Ascending aorta (tissue), 2 donors: ENCODE measurements around the gene FGF5. TPM values are rescaled to one million over a fixed set of nuclear protein-coding genes. Genes with fewer than 3 reads are reported as not detected.

Source experiments
- DNase-seq, 2 donors: peaks; one replicate each; pipeline ENCODE4 v3.0.0-alpha.2; 2019; ENCODE audit warnings: low spot score in 2 of 2
- H3K27ac ChIP-seq, 2 donors: fragments of 200-600 bp; sonication (generic); one replicate each; pipeline ENCODE4 v1.5.1; 2016 to 2017; ENCODE audit warnings: mild to moderate bottlenecking in 1 of 2
- H3K27me3 ChIP-seq: fragments of 200-600 bp; sonication (generic); one replicate; pipeline ENCODE4 v1.5.1; 2017
- H3K36me3 ChIP-seq, 2 donors: fragments of 200-600 bp; sonication (generic); one replicate each; pipeline ENCODE4 v1.5.1; 2016
- H3K4me1 ChIP-seq, 2 donors: fragments of 200-600 bp; sonication (generic); one replicate each; pipeline ENCODE4 v1.5.1; 2016 to 2017; ENCODE audit warnings: mild to moderate bottlenecking in 1 of 2
- H3K4me3 ChIP-seq, 2 donors: fragments of 200-600 bp; sonication (generic); one replicate each; pipeline ENCODE4 v1.5.1; 2016 to 2017; ENCODE audit warnings: mild to moderate bottlenecking in 1 of 2
- H3K9me3 ChIP-seq, 2 donors: fragments of 200-600 bp; sonication (generic); one replicate each; pipeline ENCODE4 v1.5.1; 2016
- CTCF ChIP-seq, 3 experiments: fragments of 200-600 bp in 2 of 3; fragments of 450-650 bp in 1 of 3; sonication (generic) in 2 of 3; IDR thresholded peaks; one replicate each; pipeline ENCODE4 v1.5.1; 2016 to 2019; ENCODE audit warnings: antibody characterized with exemption in 3 of 3, mild to moderate bottlenecking in 1 of 3, moderate library complexity in 1 of 3
- intact Hi-C: fragments of 100-400 bp; cut with DNase I; formaldehyde crosslinking; loops from one replicate; pipeline ENCODE4 v1.15.1; 2023
- total RNA-seq: library from RNA; depleted of rRNA; stranded (reverse); fragments of >200 nt; gene quantifications from one replicate; pipeline ENCODE4 v1.1.0, GENCODE V29; 2016

FGF5 gene
- total RNA-seq, 1 donor from 2014 or later: not detected

GRCh38 chr4:80226094-80226493 lies 40.4 kb upstream of the FGF5 start:
- no peak for TF ChIP-seq CTCF (IDR thresholded peaks at IDR 0.05)

DNA sequence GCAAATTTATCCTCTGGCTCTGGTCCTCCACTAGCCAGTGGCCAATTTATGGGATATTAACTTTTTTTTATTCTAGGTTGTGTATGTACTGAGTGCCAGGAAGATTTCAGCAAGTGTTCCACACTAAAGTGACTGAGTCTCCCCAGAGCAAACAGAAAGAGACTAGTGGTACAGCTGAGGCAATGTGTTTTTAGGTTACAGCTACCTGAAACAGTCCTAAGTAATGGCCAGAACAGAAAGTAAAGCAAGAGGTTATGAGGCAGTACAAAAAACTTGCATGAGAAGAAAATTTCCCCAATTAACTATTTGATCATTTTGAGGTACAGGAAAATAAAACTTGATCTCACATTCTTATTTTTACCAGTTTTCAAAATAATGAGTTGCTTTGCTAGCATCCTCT lies 38.0 kb upstream of the FGF5 start:
- Histone ChIP-seq H3K36me3 (no peaks in the 10 kb centered on the region), H3K27ac (no peak overlapping the region), H3K4me3 (no peak overlapping the region), H3K9me3 (no peaks in the 10 kb centered on the region), H3K4me1 (no peaks in the 10 kb centered on the region), H3K27me3 (no peaks in the 10 kb centered on the region)
- no peak for DNase-seq
- no peak for TF ChIP-seq CTCF (IDR thresholded peaks at IDR 0.05)
- intact Hi-C loops: no loop called here

More at GRCh38 chr4:80226094-80226493, 40.4 kb upstream of the FGF5 start:
- H3K4me3 ChIP-seq: no peak overlapping the region
- H3K27ac ChIP-seq: no peak overlapping the region
- intact Hi-C loops: no loop called here
- H3K9me3 ChIP-seq: no peaks in the 10 kb centered on the region
- H3K27me3 ChIP-seq: no peaks in the 10 kb centered on the region
- DNase-seq: no peak
- no peaks in the 10 kb centered on the region for H3K36me3 ChIP-seq
- no peaks in the 10 kb centered on the region for H3K4me1 ChIP-seq

DNA sequence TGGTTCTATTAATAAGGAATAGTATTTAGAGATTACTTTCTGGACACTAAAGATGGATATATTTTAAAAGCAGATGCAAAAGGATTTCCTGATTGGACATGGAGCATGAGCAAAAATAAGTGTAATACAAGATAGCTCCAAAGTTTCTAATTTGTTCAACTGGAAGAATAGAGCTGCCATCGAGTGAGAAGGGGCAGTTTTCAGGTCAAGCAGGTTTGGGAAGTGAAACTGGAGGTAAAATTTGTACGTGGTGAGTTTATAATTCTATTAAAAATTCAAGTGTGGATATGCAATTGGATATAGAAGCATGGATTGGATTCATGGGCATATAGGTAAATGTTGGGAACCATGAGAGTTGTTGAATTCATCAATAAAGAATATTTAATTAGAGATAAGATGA lies 37.3 kb upstream of the FGF5 start:
- H3K4me1 ChIP-seq: no peaks in the 10 kb centered on the region
- no peak for DNase-seq
- no peaks in the 10 kb centered on the region for H3K27me3 ChIP-seq
- no peak overlapping the region for H3K4me3 ChIP-seq
- TF ChIP-seq CTCF (IDR thresholded peaks at IDR 0.05): no peak
- no peak overlapping the region for H3K27ac ChIP-seq
- no peaks in the 10 kb centered on the region for H3K36me3 ChIP-seq
- H3K9me3 ChIP-seq: no peaks in the 10 kb centered on the region
- intact Hi-C loops: no loop called here

GRCh38 chr4:80229590-80229989 lies 36.9 kb upstream of the FGF5 start:
- DNase-seq: no peak
- no peaks in the 10 kb centered on the region for H3K36me3 ChIP-seq
- H3K4me3 ChIP-seq: no peak overlapping the region
- H3K9me3 ChIP-seq: no peaks in the 10 kb centered on the region
- H3K27ac ChIP-seq: no peak overlapping the region
- H3K27me3 ChIP-seq: no peaks in the 10 kb centered on the region
- intact Hi-C loops: no loop called here
- no peaks in the 10 kb centered on the region for H3K4me1 ChIP-seq
- TF ChIP-seq CTCF (IDR thresholded peaks at IDR 0.05): no peak

DNA sequence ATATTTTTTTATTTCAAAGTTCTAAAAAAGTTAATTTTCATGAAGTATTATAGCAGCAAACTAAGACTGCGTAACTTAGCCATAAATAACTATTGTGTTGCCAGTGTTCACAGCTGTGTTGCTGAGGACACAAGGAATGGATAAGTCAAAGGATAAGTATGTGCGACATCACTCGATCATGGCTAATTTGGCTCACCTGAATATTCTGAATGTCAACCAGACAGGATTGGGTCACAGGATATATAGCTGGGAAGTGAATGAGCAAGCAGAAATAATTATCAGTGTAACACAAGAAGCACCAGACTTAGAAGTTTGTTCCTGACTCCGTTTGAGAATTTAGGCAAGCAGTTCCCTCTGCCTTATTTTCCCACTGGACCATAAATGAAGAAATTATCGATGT lies 35.3 kb upstream of the FGF5 start:
- Histone ChIP-seq H3K36me3 (no peaks in the 10 kb centered on the region), H3K9me3 (no peaks in the 10 kb centered on the region), H3K27me3 (no peaks in the 10 kb centered on the region), H3K4me1 (no peaks in the 10 kb centered on the region), H3K4me3 (no peak overlapping the region), H3K27ac (no peak overlapping the region)
- TF ChIP-seq CTCF (IDR thresholded peaks at IDR 0.05): no peak
- intact Hi-C loops: no loop called here
- no peak for DNase-seq

GRCh38 chr4:80232707-80233370 lies 33.6 kb upstream of the FGF5 start:
- no peaks in the 10 kb centered on the region for H3K9me3 ChIP-seq
- no peaks in the 10 kb centered on the region for H3K36me3 ChIP-seq
- intact Hi-C loops: no loop called here
- H3K27ac ChIP-seq: no peak overlapping the region
- no peaks in the 10 kb centered on the region for H3K4me1 ChIP-seq
- H3K27me3 ChIP-seq: no peaks in the 10 kb centered on the region
- no peak overlapping the region for H3K4me3 ChIP-seq
- no peak for DNase-seq
- no peak for TF ChIP-seq CTCF (IDR thresholded peaks at IDR 0.05)
